SK-N-SH treated with all-trans-retinoic acid at 6 μM for 48 hours (cell line): ENCODE measurements around the gene GABBR2.

Experiments
- ATAC-seq: fragments of 200-7000 bp; cut with Tn5 transposase; 3 replicates; pipeline ENCODE4 v1.9.1; 2020; ENCODE audit warnings: mild to moderate bottlenecking, moderate library complexity
- ARNTL ChIP-seq: fragments of 450-650 bp; formaldehyde crosslinking; IDR thresholded peaks from 2 replicates; pipeline ENCODE4 v1.5.0; 2020; ENCODE audit warnings: low read depth, mild to moderate bottlenecking, moderate library complexity, borderline replicate concordance
- BACH2 ChIP-seq: fragments of 250-450 bp; sonication (Bioruptor Pico); IDR thresholded peaks from 2 replicates; pipeline ENCODE4 v1.9.0; 2021; ENCODE audit warnings: mild to moderate bottlenecking, borderline replicate concordance
- CREB5 ChIP-seq: fragments of 250-450 bp; sonication (Bioruptor Pico); IDR thresholded peaks from 2 replicates; pipeline ENCODE4 v1.5.1; 2020; ENCODE audit warnings: low read depth, mild to moderate bottlenecking, moderate library complexity
- CSDC2 ChIP-seq: fragments of 250-450 bp; sonication (Bioruptor Pico); IDR thresholded peaks from 2 replicates; pipeline ENCODE4 v1.5.0; 2020; ENCODE audit warnings: mild to moderate bottlenecking, moderate library complexity
- ESRRG ChIP-seq: fragments of 250-450 bp; sonication (Bioruptor Pico); IDR thresholded peaks from 2 replicates; pipeline ENCODE4 v1.6.1; 2021; ENCODE audit warnings: mild to moderate bottlenecking
- GLIS3 ChIP-seq: fragments of 250-450 bp; sonication (Bioruptor Pico); IDR thresholded peaks from 2 replicates; pipeline ENCODE4 v1.5.0; 2020; ENCODE audit warnings: mild to moderate bottlenecking, moderate library complexity
- ISL1 ChIP-seq: fragments of 250-450 bp; sonication (Bioruptor Pico); IDR thresholded peaks from 2 replicates; pipeline ENCODE4 v2.1.2; 2022; ENCODE audit warnings: mild to moderate bottlenecking, moderate library complexity
- OSR1 ChIP-seq: fragments of 250-450 bp; sonication (Bioruptor Pico); IDR thresholded peaks from 2 replicates; pipeline ENCODE4 v1.8.0; 2022; ENCODE audit warnings: moderate library complexity, mild to moderate bottlenecking, inconsistent platforms
- PPARA ChIP-seq: fragments of 250-450 bp; sonication (Bioruptor Pico); IDR thresholded peaks from 2 replicates; pipeline ENCODE4 v1.5.0; 2020; ENCODE audit warnings: mild to moderate bottlenecking, borderline replicate concordance
- RARB ChIP-seq: fragments of 250-450 bp; sonication (Bioruptor Pico); IDR thresholded peaks from 2 replicates; pipeline ENCODE4 v1.8.0; 2021; ENCODE audit warnings: mild to moderate bottlenecking, moderate library complexity
- SNAI2 ChIP-seq: fragments of 250-450 bp; sonication (Bioruptor Pico); IDR thresholded peaks from 2 replicates; pipeline ENCODE4 v1.5.0; 2020; ENCODE audit warnings: mild to moderate bottlenecking, moderate library complexity
- TCF4 ChIP-seq: fragments of 250-450 bp; sonication (Bioruptor Pico); IDR thresholded peaks from 2 replicates; pipeline ENCODE4 v1.8.0; 2021; ENCODE audit warnings: mild to moderate bottlenecking, moderate library complexity, borderline replicate concordance
- ZFP3 ChIP-seq: fragments of 250-450 bp; sonication (Bioruptor Pico); IDR thresholded peaks from 2 replicates; pipeline ENCODE4 v1.5.0; 2020; ENCODE audit warnings: mild to moderate bottlenecking, moderate library complexity
- ZFP30 ChIP-seq: fragments of 450-650 bp; formaldehyde crosslinking; IDR thresholded peaks from 2 replicates; pipeline ENCODE4 v1.5.0; 2022; ENCODE audit warnings: mild to moderate bottlenecking, moderate library complexity
- ZNF565 ChIP-seq: fragments of 450-650 bp; formaldehyde crosslinking; conservative IDR thresholded peaks from 2 replicates; pipeline ENCODE4 v1.5.0; 2020; ENCODE audit warnings: low read depth, mild to moderate bottlenecking, moderate library complexity
- ZNF70 ChIP-seq: fragments of 450-650 bp; formaldehyde crosslinking; IDR thresholded peaks from 2 replicates; pipeline ENCODE4 v1.5.0; 2020; ENCODE audit warnings: mild to moderate bottlenecking, moderate library complexity
- ZNF8 ChIP-seq: fragments of 450-650 bp; formaldehyde crosslinking; IDR thresholded peaks from 2 replicates; pipeline ENCODE4 v1.5.0; 2020; ENCODE audit warnings: mild to moderate bottlenecking, moderate library complexity
- TF ChIP-seq, protein P1 (sequence below): fragments of 250-450 bp; sonication (Bioruptor Pico); IDR thresholded peaks from 2 replicates; pipeline ENCODE4 v1.5.0; 2020; ENCODE audit warnings: mild to moderate bottlenecking, moderate library complexity
- TF ChIP-seq, protein P2 (sequence below): fragments of 250-450 bp; sonication (Bioruptor Pico); IDR thresholded peaks from 2 replicates; pipeline ENCODE4 v1.8.0; 2021; ENCODE audit warnings: low read depth, mild to moderate bottlenecking, moderate library complexity, borderline replicate concordance
- TF ChIP-seq, protein P3 (sequence below): fragments of 250-450 bp; sonication (Bioruptor Pico); IDR thresholded peaks from 2 replicates; pipeline ENCODE4 v1.8.0; 2020; ENCODE audit warnings: mild to moderate bottlenecking, moderate library complexity, borderline replicate concordance
- TF ChIP-seq, protein P4 (sequence below): fragments of 250-450 bp; sonication (Bioruptor Pico); IDR thresholded peaks from 2 replicates; pipeline ENCODE4 v1.5.1; 2021; ENCODE audit warnings: mild to moderate bottlenecking, moderate library complexity

The GABBR2 gene

GRCh38 chr9:98641695-98642094 lies 67.0 kb downstream of the GABBR2 start:
- no peak for ATAC-seq
- TF ChIP-seq, protein P1, sequence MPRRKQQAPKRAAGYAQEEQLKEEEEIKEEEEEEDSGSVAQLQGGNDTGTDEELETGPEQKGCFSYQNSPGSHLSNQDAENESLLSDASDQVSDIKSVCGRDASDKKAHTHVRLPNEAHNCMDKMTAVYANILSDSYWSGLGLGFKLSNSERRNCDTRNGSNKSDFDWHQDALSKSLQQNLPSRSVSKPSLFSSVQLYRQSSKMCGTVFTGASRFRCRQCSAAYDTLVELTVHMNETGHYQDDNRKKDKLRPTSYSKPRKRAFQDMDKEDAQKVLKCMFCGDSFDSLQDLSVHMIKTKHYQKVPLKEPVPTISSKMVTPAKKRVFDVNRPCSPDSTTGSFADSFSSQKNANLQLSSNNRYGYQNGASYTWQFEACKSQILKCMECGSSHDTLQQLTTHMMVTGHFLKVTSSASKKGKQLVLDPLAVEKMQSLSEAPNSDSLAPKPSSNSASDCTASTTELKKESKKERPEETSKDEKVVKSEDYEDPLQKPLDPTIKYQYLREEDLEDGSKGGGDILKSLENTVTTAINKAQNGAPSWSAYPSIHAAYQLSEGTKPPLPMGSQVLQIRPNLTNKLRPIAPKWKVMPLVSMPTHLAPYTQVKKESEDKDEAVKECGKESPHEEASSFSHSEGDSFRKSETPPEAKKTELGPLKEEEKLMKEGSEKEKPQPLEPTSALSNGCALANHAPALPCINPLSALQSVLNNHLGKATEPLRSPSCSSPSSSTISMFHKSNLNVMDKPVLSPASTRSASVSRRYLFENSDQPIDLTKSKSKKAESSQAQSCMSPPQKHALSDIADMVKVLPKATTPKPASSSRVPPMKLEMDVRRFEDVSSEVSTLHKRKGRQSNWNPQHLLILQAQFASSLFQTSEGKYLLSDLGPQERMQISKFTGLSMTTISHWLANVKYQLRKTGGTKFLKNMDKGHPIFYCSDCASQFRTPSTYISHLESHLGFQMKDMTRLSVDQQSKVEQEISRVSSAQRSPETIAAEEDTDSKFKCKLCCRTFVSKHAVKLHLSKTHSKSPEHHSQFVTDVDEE (CRISPR knock-in tag) = no peak
- TF ChIP-seq ZFP3 (CRISPR knock-in tag) (no peak), PPARA (CRISPR knock-in tag) (no peak)

GRCh38 chr9:98640394-98640793 lies 68.3 kb downstream of the GABBR2 start:
- ATAC-seq = no peak; the same call in 2 of the 3 replicates
- TF ChIP-seq CREB5 (CRISPR knock-in tag) (no peak), ZNF70 (CRISPR knock-in tag) (no peak), TCF4 (CRISPR knock-in tag) (no peak), SNAI2 (CRISPR knock-in tag) (no peak), ISL1 (CRISPR knock-in tag) (no peak), ZFP3 (CRISPR knock-in tag) (no peak), OSR1 (CRISPR knock-in tag) (no peak), PPARA (CRISPR knock-in tag) (no peak)
- TF ChIP-seq, protein P2, sequence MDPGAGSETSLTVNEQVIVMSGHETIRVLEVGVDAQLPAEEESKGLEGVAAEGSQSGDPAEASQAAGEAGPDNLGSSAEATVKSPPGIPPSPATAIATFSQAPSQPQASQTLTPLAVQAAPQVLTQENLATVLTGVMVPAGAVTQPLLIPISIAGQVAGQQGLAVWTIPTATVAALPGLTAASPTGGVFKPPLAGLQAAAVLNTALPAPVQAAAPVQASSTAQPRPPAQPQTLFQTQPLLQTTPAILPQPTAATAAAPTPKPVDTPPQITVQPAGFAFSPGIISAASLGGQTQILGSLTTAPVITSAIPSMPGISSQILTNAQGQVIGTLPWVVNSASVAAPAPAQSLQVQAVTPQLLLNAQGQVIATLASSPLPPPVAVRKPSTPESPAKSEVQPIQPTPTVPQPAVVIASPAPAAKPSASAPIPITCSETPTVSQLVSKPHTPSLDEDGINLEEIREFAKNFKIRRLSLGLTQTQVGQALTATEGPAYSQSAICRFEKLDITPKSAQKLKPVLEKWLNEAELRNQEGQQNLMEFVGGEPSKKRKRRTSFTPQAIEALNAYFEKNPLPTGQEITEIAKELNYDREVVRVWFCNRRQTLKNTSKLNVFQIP (CRISPR knock-in tag) = no peak
- TF ChIP-seq, protein P1 (CRISPR knock-in tag) = no peak

DNA sequence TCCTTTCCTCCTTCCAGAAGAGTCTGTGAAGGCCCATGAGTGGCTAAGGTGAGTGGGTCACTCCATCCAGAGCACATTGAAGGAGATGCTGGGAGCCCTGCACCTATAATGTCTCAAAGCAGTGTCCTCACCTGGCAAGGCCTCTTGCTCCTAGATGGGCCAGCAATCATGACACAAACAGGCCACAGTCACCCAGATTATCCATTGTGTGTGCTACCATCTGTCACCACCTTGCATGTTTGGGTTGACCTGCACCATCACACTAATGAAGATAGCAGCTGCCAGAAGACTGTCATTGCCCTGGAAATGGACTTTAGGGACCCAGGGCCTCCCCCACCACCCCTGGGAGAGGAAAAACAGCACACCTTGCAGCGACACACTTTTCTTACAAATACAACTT lies 69.6 kb downstream of the GABBR2 start:
- no peak for ATAC-seq
- no peak for TF ChIP-seq ZFP30 (CRISPR knock-in tag)
- no peak for TF ChIP-seq BACH2 (CRISPR knock-in tag)
- TF ChIP-seq ESRRG (CRISPR knock-in tag) = no peak
- TF ChIP-seq, protein P3, sequence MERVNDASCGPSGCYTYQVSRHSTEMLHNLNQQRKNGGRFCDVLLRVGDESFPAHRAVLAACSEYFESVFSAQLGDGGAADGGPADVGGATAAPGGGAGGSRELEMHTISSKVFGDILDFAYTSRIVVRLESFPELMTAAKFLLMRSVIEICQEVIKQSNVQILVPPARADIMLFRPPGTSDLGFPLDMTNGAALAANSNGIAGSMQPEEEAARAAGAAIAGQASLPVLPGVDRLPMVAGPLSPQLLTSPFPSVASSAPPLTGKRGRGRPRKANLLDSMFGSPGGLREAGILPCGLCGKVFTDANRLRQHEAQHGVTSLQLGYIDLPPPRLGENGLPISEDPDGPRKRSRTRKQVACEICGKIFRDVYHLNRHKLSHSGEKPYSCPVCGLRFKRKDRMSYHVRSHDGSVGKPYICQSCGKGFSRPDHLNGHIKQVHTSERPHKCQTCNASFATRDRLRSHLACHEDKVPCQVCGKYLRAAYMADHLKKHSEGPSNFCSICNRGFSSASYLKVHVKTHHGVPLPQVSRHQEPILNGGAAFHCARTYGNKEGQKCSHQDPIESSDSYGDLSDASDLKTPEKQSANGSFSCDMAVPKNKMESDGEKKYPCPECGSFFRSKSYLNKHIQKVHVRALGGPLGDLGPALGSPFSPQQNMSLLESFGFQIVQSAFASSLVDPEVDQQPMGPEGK (CRISPR knock-in tag) = no peak
- TF ChIP-seq ISL1 (CRISPR knock-in tag) = no peak
- no peak for TF ChIP-seq ZNF70 (CRISPR knock-in tag)
- TF ChIP-seq RARB (CRISPR knock-in tag) = no peak
- TF ChIP-seq ARNTL (CRISPR knock-in tag) = no peak
- TF ChIP-seq, protein P2 (CRISPR knock-in tag) = no peak
- TF ChIP-seq, protein P4, sequence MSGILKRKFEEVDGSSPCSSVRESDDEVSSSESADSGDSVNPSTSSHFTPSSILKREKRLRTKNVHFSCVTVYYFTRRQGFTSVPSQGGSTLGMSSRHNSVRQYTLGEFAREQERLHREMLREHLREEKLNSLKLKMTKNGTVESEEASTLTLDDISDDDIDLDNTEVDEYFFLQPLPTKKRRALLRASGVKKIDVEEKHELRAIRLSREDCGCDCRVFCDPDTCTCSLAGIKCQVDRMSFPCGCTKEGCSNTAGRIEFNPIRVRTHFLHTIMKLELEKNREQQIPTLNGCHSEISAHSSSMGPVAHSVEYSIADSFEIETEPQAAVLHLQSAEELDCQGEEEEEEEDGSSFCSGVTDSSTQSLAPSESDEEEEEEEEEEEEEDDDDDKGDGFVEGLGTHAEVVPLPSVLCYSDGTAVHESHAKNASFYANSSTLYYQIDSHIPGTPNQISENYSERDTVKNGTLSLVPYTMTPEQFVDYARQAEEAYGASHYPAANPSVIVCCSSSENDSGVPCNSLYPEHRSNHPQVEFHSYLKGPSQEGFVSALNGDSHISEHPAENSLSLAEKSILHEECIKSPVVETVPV = no peak
- no peak for TF ChIP-seq CSDC2 (CRISPR knock-in tag)
- no peak for TF ChIP-seq OSR1 (CRISPR knock-in tag)
- no peak for TF ChIP-seq ZNF565
- TF ChIP-seq GLIS3 = no peak
- no peak for TF ChIP-seq ZNF8 (CRISPR knock-in tag)
- TF ChIP-seq, protein P1 (CRISPR knock-in tag) = no peak
- TF ChIP-seq, all 23 proteins: peak for 0
